ENCODE data around the gene IL17RA. TPM values are rescaled to one million over a fixed set of nuclear protein-coding genes. Genes with fewer than 3 reads are reported as not detected.
"Not testable (repeated sequence)": the region's sequence is repeated elsewhere in the genome, so short reads cannot be mapped to it uniquely, and the experiment has no call there.

The IL17RA gene, protein sequence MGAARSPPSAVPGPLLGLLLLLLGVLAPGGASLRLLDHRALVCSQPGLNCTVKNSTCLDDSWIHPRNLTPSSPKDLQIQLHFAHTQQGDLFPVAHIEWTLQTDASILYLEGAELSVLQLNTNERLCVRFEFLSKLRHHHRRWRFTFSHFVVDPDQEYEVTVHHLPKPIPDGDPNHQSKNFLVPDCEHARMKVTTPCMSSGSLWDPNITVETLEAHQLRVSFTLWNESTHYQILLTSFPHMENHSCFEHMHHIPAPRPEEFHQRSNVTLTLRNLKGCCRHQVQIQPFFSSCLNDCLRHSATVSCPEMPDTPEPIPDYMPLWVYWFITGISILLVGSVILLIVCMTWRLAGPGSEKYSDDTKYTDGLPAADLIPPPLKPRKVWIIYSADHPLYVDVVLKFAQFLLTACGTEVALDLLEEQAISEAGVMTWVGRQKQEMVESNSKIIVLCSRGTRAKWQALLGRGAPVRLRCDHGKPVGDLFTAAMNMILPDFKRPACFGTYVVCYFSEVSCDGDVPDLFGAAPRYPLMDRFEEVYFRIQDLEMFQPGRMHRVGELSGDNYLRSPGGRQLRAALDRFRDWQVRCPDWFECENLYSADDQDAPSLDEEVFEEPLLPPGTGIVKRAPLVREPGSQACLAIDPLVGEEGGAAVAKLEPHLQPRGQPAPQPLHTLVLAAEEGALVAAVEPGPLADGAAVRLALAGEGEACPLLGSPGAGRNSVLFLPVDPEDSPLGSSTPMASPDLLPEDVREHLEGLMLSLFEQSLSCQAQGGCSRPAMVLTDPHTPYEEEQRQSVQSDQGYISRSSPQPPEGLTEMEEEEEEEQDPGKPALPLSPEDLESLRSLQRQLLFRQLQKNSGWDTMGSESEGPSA
- total RNA-seq (10 to 100 TPM; 51.9 to 91.8 (median 76.5) TPM), polyA plus RNA-seq (10 to 100 TPM; 45.8 to 69.8 TPM), total RNA-seq (190 reads per million, percentile 92 among the genes with 10 or more reads in this experiment)

DNA sequence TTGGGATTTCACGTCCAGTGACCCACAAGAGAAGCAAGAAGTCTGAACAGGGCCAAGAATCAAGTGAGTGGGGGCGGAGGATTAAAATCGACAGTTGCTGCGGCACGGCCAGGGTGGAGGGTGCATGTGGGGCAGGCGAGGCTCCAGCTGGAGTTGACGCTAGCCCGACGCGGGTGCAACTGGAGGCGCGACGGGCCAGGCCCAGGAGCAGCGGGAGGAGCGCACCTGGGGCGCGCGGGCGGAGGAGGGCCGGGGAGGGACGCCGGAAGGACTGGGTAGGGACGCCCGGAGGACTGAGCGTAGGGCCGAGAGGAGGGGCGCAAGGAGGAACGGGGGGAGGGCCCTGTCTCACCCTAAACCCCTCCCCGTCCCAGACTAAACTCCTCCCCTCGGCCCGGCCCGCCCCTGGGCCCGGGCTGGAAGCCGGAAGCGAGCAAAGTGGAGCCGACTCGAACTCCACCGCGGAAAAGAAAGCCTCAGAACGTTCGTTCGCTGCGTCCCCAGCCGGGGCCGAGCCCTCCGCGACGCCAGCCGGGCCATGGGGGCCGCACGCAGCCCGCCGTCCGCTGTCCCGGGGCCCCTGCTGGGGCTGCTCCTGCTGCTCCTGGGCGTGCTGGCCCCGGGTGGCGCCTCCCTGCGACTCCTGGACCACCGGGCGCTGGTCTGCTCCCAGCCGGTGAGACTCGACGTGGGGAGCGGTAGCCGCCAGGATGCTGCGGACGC lies at the start of gene IL17RA:
TSS of gene IL17RA (plus strand) at position 447 of the 723 bp plus-strand sequence. CDS start at position 539, 92 bp downstream.
- peak within 1 kb of the TSS; percentile 87 to 99 (median 97) for H3K4me3 Mint-ChIP-seq
- no peaks in the 10 kb centered on the region for H3K9me3 Mint-ChIP-seq
- no peaks in the 10 kb centered on the region for H3K27me3 ChIP-seq (ENCODE audit: control insufficient read depth in 2 of 2, insufficient read depth in 2 of 2, low read length in 2 of 2)
- DNase-seq (peak; percentile 90 to 97 (median 94)), ATAC-seq (peak; percentile 97)
- H3K27ac Mint-ChIP-seq = peak within 1 kb of the TSS; percentile 88 to 98 (median 94)
- H3K4me3 ChIP-seq (ENCODE audit: low read length) = peak within 1 kb of the TSS; percentile 59
- peaks cover 28 to 41% of the 10 kb centered on the region in 2 donors for H3K4me1 ChIP-seq (ENCODE audit: control insufficient read depth in 2 of 2, insufficient read depth in 2 of 2, low read length in 2 of 2)
- H3K27me3 Mint-ChIP-seq = peaks cover 0 to 8% (median 0%) of the 10 kb centered on the region in 5 donors
- POLR2A ChIA-PET = interaction anchor here (0.7 to 5.5 kb wide), 3 partner anchors 13 to 28 kb away, joined by 3 to 114 read pairs (median 63); no protein-coding TSS in a partner anchor
- H3K4me1 Mint-ChIP-seq = peaks cover 24 to 49% (median 36%) of the 10 kb centered on the region in 7 donors
- H3K9me3 ChIP-seq (ENCODE audit: control insufficient read depth in 2 of 3, low read length in 3 of 3) = no peaks in the 10 kb centered on the region
- H3K36me3 Mint-ChIP-seq = peaks cover 0 to 21% (median 0%) of the 10 kb centered on the region in 5 donors
- H3K36me3 ChIP-seq (ENCODE audit: control insufficient read depth in 2 of 3, insufficient read depth in 3 of 3, low read length in 3 of 3) = peaks cover 0 to 8% (median 0%) of the 10 kb centered on the region in 3 experiments
- CTCF ChIA-PET = interaction anchor here (1.3 kb wide), 1 partner anchor 86 kb away, joined by 3 read pairs; no protein-coding TSS in a partner anchor
- peak within 1 kb of the TSS; percentile 89 for H3K27ac ChIP-seq (ENCODE audit: low read depth, low read length)
- intact Hi-C loops (cut with micrococcal nuclease) = loop anchor here (1.0 to 10.0 kb wide), 11 partner anchors 9 to 992 kb away; partner anchors contain the start of genes HDHD5 (in 2 of the 2), ADA2 (in 1 of the 2), BCL2L13 (in 1 of the 2) and BID (in 1 of the 2)

DNA sequence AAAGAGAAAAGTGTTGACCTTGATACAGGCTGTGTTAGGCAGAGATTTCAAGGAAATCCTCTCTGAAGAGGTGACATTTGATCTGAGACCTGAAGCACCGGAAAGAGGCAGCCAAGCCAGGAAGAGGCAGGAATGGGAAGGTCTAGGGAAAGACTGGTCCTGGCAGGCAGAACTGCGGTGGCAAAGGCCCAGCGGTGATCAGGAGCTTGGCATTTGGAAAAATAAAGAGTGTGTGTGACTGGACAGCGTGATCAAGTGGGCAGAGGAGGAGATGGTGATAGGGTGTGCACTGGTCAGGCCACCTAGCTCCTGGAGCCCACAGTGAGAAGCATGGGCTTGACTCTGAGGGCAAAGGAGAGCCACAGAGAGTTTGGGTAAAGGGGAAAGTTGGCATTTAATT lies 49.6 kb upstream of the IL17RA start:
- H3K36me3 Mint-ChIP-seq = peaks cover 0 to 3% (median 0%) of the 10 kb centered on the region in 5 donors
- H3K4me3 ChIP-seq (ENCODE audit: low read length) = no peak overlapping the region
- peaks cover 10 to 26% (median 15%) of the 10 kb centered on the region in 5 donors for H3K27me3 Mint-ChIP-seq
- H3K27me3 ChIP-seq (ENCODE audit: control insufficient read depth in 2 of 2, insufficient read depth in 2 of 2, low read length in 2 of 2) = no peaks in the 10 kb centered on the region
- no peaks in the 10 kb centered on the region for H3K9me3 Mint-ChIP-seq
- peak overlapping the region; percentile 13 to 84 (median 72) for H3K4me3 Mint-ChIP-seq
- no peaks in the 10 kb centered on the region for H3K36me3 ChIP-seq (ENCODE audit: control insufficient read depth in 2 of 3, insufficient read depth in 3 of 3, low read length in 3 of 3)
- H3K9me3 ChIP-seq (ENCODE audit: control insufficient read depth in 2 of 3, low read length in 3 of 3) = no peaks in the 10 kb centered on the region
- ChIA-PET CTCF (no interaction called here), POLR2A (no interaction called here)
- no peak overlapping the region for H3K27ac ChIP-seq (ENCODE audit: low read depth, low read length)
- DNase-seq (no peak), ATAC-seq (no peak)
- no peaks in the 10 kb centered on the region for H3K4me1 ChIP-seq (ENCODE audit: control insufficient read depth in 2 of 2, insufficient read depth in 2 of 2, low read length in 2 of 2)
- peaks cover 2 to 17% (median 11%) of the 10 kb centered on the region in 7 donors for H3K4me1 Mint-ChIP-seq
- peak overlapping the region in 5 of 9 donors; percentile 8 to 77 (median 31) for H3K27ac Mint-ChIP-seq
- intact Hi-C loops (cut with micrococcal nuclease) = no loop called here

DNA sequence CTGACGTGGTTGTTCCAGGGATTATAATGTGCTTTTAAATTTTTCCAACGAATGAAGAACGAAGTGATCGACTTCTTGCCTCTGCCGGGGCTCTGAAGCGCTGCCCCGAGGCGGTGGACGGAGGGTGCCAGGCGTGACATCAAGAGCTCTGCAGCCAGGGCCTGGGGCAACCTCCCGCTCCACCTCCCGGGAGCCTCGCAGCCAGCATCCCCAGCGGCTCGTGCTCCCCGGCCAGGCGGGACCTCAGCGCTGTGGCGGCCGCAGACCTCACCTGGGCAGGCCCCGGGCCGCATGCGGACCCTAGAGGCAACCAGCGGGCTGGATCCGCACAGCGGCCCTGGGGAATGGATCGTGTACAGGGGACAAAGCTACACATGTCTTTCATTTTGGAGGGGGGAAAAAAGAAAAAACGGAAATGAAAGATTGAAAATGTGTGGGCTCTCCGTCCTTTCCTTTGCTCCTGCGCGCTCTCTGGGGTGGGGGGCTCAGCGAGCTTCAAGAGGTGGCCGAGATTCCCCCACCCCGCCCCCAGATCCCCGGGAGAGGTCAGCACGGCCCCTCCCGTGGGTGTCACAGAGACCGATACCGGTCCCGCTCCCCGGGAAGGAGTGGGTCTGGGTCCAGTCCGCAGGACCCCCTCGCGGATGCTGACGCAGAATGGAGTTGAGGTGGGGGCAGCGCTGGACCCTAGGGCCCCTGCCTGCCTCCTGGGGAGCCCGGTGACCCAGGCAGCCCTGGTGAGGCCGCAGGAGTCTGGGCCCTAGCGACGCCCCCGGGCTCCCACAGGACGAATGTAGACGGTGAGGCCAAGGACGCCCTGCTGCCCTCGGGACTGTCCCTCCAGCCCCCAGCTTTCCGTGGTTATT lies 48.6 kb upstream of the IL17RA start:
- ATAC-seq (peak; percentile 43), DNase-seq (peak in 2 of 9 donors; percentile 4 to 5)
- peaks cover 10 to 26% (median 15%) of the 10 kb centered on the region in 5 donors for H3K27me3 Mint-ChIP-seq
- H3K27me3 ChIP-seq (ENCODE audit: control insufficient read depth in 2 of 2, insufficient read depth in 2 of 2, low read length in 2 of 2); H3K27ac ChIP-seq (ENCODE audit: low read depth, low read length); intact Hi-C loops (cut with micrococcal nuclease); POLR2A ChIA-PET; H3K4me1 ChIP-seq (ENCODE audit: control insufficient read depth in 2 of 2, insufficient read depth in 2 of 2, low read length in 2 of 2); H3K36me3 Mint-ChIP-seq; H3K9me3 ChIP-seq (ENCODE audit: control insufficient read depth in 2 of 3, low read length in 3 of 3); H3K9me3 Mint-ChIP-seq; H3K36me3 ChIP-seq (ENCODE audit: control insufficient read depth in 2 of 3, insufficient read depth in 3 of 3, low read length in 3 of 3); CTCF ChIA-PET: not testable (repeated sequence)
- H3K4me3 Mint-ChIP-seq = peak overlapping the region; percentile 59 to 85 (median 78)
- H3K4me1 Mint-ChIP-seq = peaks cover 2 to 17% (median 11%) of the 10 kb centered on the region in 7 donors
- H3K27ac Mint-ChIP-seq = peak overlapping the region in 5 of 9 donors; percentile 58 to 77 (median 65)
- H3K4me3 ChIP-seq (ENCODE audit: low read length) = peak overlapping the region; percentile 20

DNA sequence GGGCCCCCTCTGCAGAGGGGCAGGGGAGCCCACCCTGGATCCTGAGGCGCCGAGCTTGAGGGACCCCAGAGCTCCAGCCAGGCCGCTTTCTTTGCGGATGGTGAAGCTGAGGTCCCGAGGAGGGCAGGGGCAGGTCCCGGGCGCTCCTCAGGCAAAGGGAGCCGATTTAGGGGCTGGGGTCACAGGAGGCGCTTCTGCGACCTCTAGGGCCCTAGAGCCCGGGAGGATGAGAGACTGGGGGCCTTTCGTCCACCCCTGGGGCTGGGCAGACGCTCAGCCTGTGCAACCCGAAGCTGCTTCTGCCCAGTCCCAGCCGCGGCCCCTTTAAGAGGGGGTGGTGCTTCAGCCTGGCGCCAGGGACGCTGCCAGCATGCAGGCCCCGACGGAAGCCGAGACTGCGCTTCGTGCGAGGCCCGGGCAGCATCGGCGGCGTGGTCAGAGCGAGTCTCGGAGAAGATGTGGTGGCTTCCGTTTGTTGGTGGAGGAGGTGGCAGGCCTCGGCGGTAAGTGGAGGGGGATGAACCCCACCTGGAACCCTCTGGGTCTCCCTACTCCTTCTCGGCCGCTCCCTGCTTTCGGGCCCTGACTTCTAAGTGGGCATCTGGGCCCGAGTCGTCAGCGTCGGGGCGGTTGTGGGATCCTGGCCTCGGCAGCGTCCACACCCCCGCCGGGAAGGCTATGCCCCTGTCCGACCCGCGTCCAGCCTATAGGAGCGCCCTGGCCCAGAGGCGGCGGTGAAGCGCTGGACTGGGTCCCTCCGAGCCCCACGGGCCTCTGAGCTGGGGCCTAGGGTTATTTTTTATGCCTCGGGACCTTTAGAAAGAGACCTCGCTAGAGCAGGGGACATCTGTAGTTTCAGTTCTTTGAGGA lies 47.7 kb upstream of the IL17RA start:
- H3K27me3 ChIP-seq (ENCODE audit: control insufficient read depth in 2 of 2, insufficient read depth in 2 of 2, low read length in 2 of 2); H3K27ac ChIP-seq (ENCODE audit: low read depth, low read length); CTCF ChIA-PET; H3K9me3 Mint-ChIP-seq; H3K9me3 ChIP-seq (ENCODE audit: control insufficient read depth in 2 of 3, low read length in 3 of 3); H3K4me1 ChIP-seq (ENCODE audit: control insufficient read depth in 2 of 2, insufficient read depth in 2 of 2, low read length in 2 of 2); H3K36me3 ChIP-seq (ENCODE audit: control insufficient read depth in 2 of 3, insufficient read depth in 3 of 3, low read length in 3 of 3); intact Hi-C loops (cut with micrococcal nuclease); H3K36me3 Mint-ChIP-seq; H3K4me3 ChIP-seq (ENCODE audit: low read length): not testable (repeated sequence)
- peaks cover 10 to 26% (median 15%) of the 10 kb centered on the region in 5 donors for H3K27me3 Mint-ChIP-seq
- POLR2A ChIA-PET = interaction anchor here (1.1 kb wide), 1 partner anchor 79 kb away, joined by 3 read pairs; no protein-coding TSS in a partner anchor
- peak overlapping the region in 2 of 9 donors; percentile 32 to 77 for H3K27ac Mint-ChIP-seq
- ATAC-seq (peak; percentile 81), DNase-seq (peak in 4 of 9 donors; percentile 7 to 22 (median 12))
- H3K4me3 Mint-ChIP-seq = peak overlapping the region; percentile 14 to 80 (median 60)
- peaks cover 2 to 17% (median 11%) of the 10 kb centered on the region in 7 donors for H3K4me1 Mint-ChIP-seq

GRCh38 chr22:17043521-17043920 lies 41.3 kb upstream of the IL17RA start:
- Mint-ChIP-seq H3K27me3 (peaks cover 0 to 5% (median 0%) of the 10 kb centered on the region in 5 donors), H3K9me3 (no peaks in the 10 kb centered on the region), H3K4me1 (peaks cover 0 to 2% (median 0%) of the 10 kb centered on the region in 7 donors), H3K4me3 (no peak overlapping the region), H3K27ac (no peak overlapping the region), H3K36me3 (peaks cover 0 to 4% (median 0%) of the 10 kb centered on the region in 5 donors)
- ATAC-seq = no peak
- POLR2A ChIA-PET = no interaction called here
- Histone ChIP-seq H3K36me3 (ENCODE audit: control insufficient read depth in 2 of 3, insufficient read depth in 3 of 3, low read length in 3 of 3) (no peaks in the 10 kb centered on the region), H3K27ac (ENCODE audit: low read depth, low read length) (no peak overlapping the region), H3K9me3 (ENCODE audit: control insufficient read depth in 2 of 3, low read length in 3 of 3) (no peaks in the 10 kb centered on the region), H3K27me3 (ENCODE audit: control insufficient read depth in 2 of 2, insufficient read depth in 2 of 2, low read length in 2 of 2) (no peaks in the 10 kb centered on the region), H3K4me1 (ENCODE audit: control insufficient read depth in 2 of 2, insufficient read depth in 2 of 2, low read length in 2 of 2) (no peaks in the 10 kb centered on the region), H3K4me3 (ENCODE audit: low read length) (no peak overlapping the region)
- no peak for DNase-seq
- CTCF ChIA-PET = no interaction called here
- intact Hi-C loops (cut with micrococcal nuclease) = no loop called here

All from naive thymus-derived CD4-positive, alpha-beta T cell (primary cell).